Bronchial epithelial cell (primary cell): ENCODE data around the gene TMEM213. TPM values are rescaled to one million over a fixed set of nuclear protein-coding genes. Genes with fewer than 3 reads are reported as not detected.
A peak's percentile ranks its signal among the peaks of the same experiment; 100 is the strongest.
"Not testable (repeated sequence)": the region's sequence is repeated elsewhere in the genome, so short reads cannot be mapped to it uniquely, and the experiment has no call there.

Source experiments
- DNase-seq: peaks from one replicate; pipeline ENCODE4 v3.0.0-alpha.2; 2010; ENCODE audit warnings: low read depth
- FAIRE-seq: peaks from 2 replicates; lab custom pipeline; 2011; peaks lifted over from hg19 to GRCh38; lab: Jason Lieb, UNC
- H3K27me3 ChIP-seq: 2 replicates; pipeline ENCODE4 v1.5.1; 2011; ENCODE audit warnings: low read length; ENCODE audit not compliant: control insufficient read depth, insufficient read depth
- H3K36me3 ChIP-seq: 2 replicates; pipeline ENCODE4 v1.5.1; 2011; ENCODE audit warnings: low read length; ENCODE audit not compliant: control insufficient read depth, insufficient read depth
- H3K4me3 ChIP-seq: 2 replicates; pipeline ENCODE4 v1.5.1; 2011; ENCODE audit warnings: mild to moderate bottlenecking, low read depth, low read length, control low read depth
- CTCF ChIP-seq: IDR thresholded peaks from 2 replicates; pipeline ENCODE4 v1.5.1; 2011; ENCODE audit warnings: mild to moderate bottlenecking, moderate library complexity, low read length, control low read depth, inconsistent platforms; ENCODE audit not compliant: insufficient read depth, severe bottlenecking
- total RNA-seq: library from RNA; depleted of rRNA; stranded (reverse); fragments of >200 nt; gene quantifications from 2 replicates; pipeline ENCODE4 v1.2.1, GENCODE V29; 2014

Gene TMEM213
- total RNA-seq, 1 donor from 2014 or later: not detected

GRCh38 chr7:138781004-138781403 is 16.8 kb upstream of the TMEM213 start:
- Histone ChIP-seq H3K27me3 (no peaks in the 10 kb centered on the region), H3K4me3 (no peak overlapping the region), H3K36me3 (no peaks in the 10 kb centered on the region)
- FAIRE-seq: no peak
- no peak for TF ChIP-seq CTCF
- no peak for DNase-seq

GRCh38 chr7:138784692-138785091 is 13.1 kb upstream of the TMEM213 start:
- H3K27me3 ChIP-seq: no peaks in the 10 kb centered on the region
- FAIRE-seq (no peak), DNase-seq (peak; percentile 12)
- H3K36me3 ChIP-seq: no peaks in the 10 kb centered on the region
- H3K4me3 ChIP-seq: no peak overlapping the region
- TF ChIP-seq CTCF: no peak

GRCh38 chr7:138785587-138786437 is 12.0 kb upstream of the TMEM213 start:
- DNase-seq: peak; percentile 9
- Histone ChIP-seq H3K36me3 (no peaks in the 10 kb centered on the region), H3K27me3 (no peaks in the 10 kb centered on the region), H3K4me3 (no peak overlapping the region)
- no peak for TF ChIP-seq CTCF
- no peak for FAIRE-seq

GRCh38 chr7:138796038-138796615 is 1.7 kb upstream of the TMEM213 start:
- no peak for TF ChIP-seq CTCF
- Histone ChIP-seq H3K4me3 (no peak overlapping the region), H3K36me3 (no peaks in the 10 kb centered on the region), H3K27me3 (peaks cover 2% of the 10 kb centered on the region)
- FAIRE-seq (no peak), DNase-seq (no peak)

GRCh38 chr7:138797046-138797445 is 748 bp upstream of the TMEM213 start:
- H3K4me3 ChIP-seq, H3K27me3 ChIP-seq, H3K36me3 ChIP-seq, DNase-seq, FAIRE-seq: not testable (repeated sequence)

GRCh38 chr7:138798836-138799235 is 1.0 kb downstream of the TMEM213 start:
- Histone ChIP-seq H3K27me3 (peaks cover 2% of the 10 kb centered on the region), H3K36me3 (no peaks in the 10 kb centered on the region), H3K4me3 (no peak overlapping the region)
- TF ChIP-seq CTCF: no peak
- no peak for DNase-seq
- FAIRE-seq: no peak
